ENCODE results near the gene ATP10B. TPM values are rescaled to one million over a fixed set of nuclear protein-coding genes. Genes with fewer than 3 reads are reported as not detected.

ATP10B gene
- total and polyA plus RNA-seq, 2 of the 8 experiments (the other 6 are each of a cell fraction or from before 2014, with no cell fraction given), result 0.06 to 0.11 TPM

GRCh38 chr5:160637357-160638090, 214.5 kb downstream of the ATP10B start:
- CTCF ChIA-PET (ENCODE audit: partially characterized antibody), result interaction anchor here (1.2 kb wide), 1 partner anchor 11 kb away, joined by 5 read pairs; no protein-coding TSS in a partner anchor
- Histone ChIP-seq H3K36me3 (ENCODE audit: control insufficient read depth in 2 of 4, insufficient read depth in 4 of 4, low read length in 3 of 4) (no peaks in the 10 kb centered on the region), H3K4me1 (replicated peaks in 1 of 4; ENCODE audit: control insufficient read depth in 3 of 4, insufficient read depth in 4 of 4, low read length in 3 of 4) (no peaks in the 10 kb centered on the region), H2BK12ac (ENCODE audit: low read depth, low read length) (no peak overlapping the region), H3K4ac (replicated peaks; ENCODE audit: insufficient read length, low read depth, low read length) (no peak overlapping the region), H2BK15ac (ENCODE audit: low read length) (no peak overlapping the region), H3K14ac (ENCODE audit: insufficient read length) (no peak overlapping the region), H3K4me3 (ENCODE audit: extremely low read depth in 1 of 4, insufficient read depth in 2 of 4, low read depth in 3 of 4, low read length in 4 of 4) (no peak overlapping the region), H2BK20ac (ENCODE audit: low read length) (no peak overlapping the region), H3K18ac (ENCODE audit: extremely low read depth, low read length) (no peak overlapping the region), H2BK120ac (replicated peaks; ENCODE audit: low read depth, low read length) (no peak overlapping the region), H3K27ac (ENCODE audit: low read depth, low read length) (no peak overlapping the region), H3K23ac (ENCODE audit: insufficient read length) (no peak overlapping the region), H4K20me1 (replicated peaks in 1 of 2; ENCODE audit: control insufficient read depth in 1 of 2, insufficient read depth in 2 of 2, low read length in 2 of 2) (no peaks in the 10 kb centered on the region), H4K91ac (replicated peaks; ENCODE audit: insufficient read length, low read length) (no peak overlapping the region), H2AK5ac (ENCODE audit: low read depth, low read length) (no peak overlapping the region), H3K79me1 (ENCODE audit: low read depth, low read length) (no peaks in the 10 kb centered on the region), H4K8ac (ENCODE audit: extremely low read depth, insufficient read depth, low read length) (no peak overlapping the region), H3K23me2 (ENCODE audit: low read depth, low read length) (peaks cover 7% of the 10 kb centered on the region; the same call in 1 of the 2 replicates), H3K4me2 (ENCODE audit: insufficient read depth in 1 of 2, low read depth in 2 of 2, low read length in 2 of 2) (no peak overlapping the region), H3K56ac (replicated peaks; ENCODE audit: insufficient read length, low read depth, low read length) (peak overlapping the region; percentile 19), H3K27me3 (replicated peaks in 1 of 4; ENCODE audit: control insufficient read depth in 3 of 4, extremely low read depth in 1 of 4, insufficient read depth in 3 of 4, low read length in 3 of 4) (no peaks in the 10 kb centered on the region), H3K79me2 (ENCODE audit: control insufficient read depth in 1 of 2, insufficient read depth in 2 of 2, low read length in 2 of 2) (no peaks in the 10 kb centered on the region), H2AFZ (ENCODE audit: low read length) (no peak overlapping the region), H2BK5ac (ENCODE audit: low read depth, low read length) (no peak overlapping the region), H3K9me3 (ENCODE audit: insufficient read depth in 2 of 2, low read depth in 1 of 2, low read length in 1 of 2) (no peaks in the 10 kb centered on the region), H4K5ac (ENCODE audit: insufficient read length, low read depth, low read length) (no peak overlapping the region), H3K9ac (replicated peaks in 1 of 4; ENCODE audit: extremely low read depth in 1 of 4, low read depth in 3 of 4, low read length in 3 of 4) (no peak overlapping the region)
- TF ChIP-seq MAX (IDR thresholded peaks at IDR 0.05), result no peak
- TF ChIP-seq KDM4A (IDR thresholded peaks at IDR 0.05; ENCODE audit: low read depth, low read length, severe bottlenecking), result no peak
- no peak for TF ChIP-seq CHD1 (IDR thresholded peaks at IDR 0.05; ENCODE audit: low read depth, low read length)
- TF ChIP-seq, protein P1, sequence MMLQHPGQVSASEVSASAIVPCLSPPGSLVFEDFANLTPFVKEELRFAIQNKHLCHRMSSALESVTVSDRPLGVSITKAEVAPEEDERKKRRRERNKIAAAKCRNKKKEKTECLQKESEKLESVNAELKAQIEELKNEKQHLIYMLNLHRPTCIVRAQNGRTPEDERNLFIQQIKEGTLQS (IDR thresholded peaks at IDR 0.05; ENCODE audit: insufficient read depth, low read depth, low read length), result no peak
- no peak for TF ChIP-seq MAFK (IDR thresholded peaks at IDR 0.05; ENCODE audit: low read depth, low read length)
- TF ChIP-seq HDAC6 (IDR thresholded peaks at IDR 0.05; ENCODE audit: low read depth, low read length), result no peak
- no peak for TF ChIP-seq CHD2 (IDR thresholded peaks at IDR 0.05; ENCODE audit: low read length)
- DNase-seq (ENCODE audit: low read depth in 1 of 2, low spot score in 2 of 2), result no peak
- no peak for FAIRE-seq
- 90% methylated on average over 4 of the region's 4 CpGs; no CpG with 5 or more reads in 1 of the 2 experiments for WGBS, 2 experiments (ENCODE audit: extremely low coverage in 1 of 2, insufficient coverage in 1 of 2, insufficient read length in 1 of 2, insufficient replicate concordance in 2 of 2, low coverage in 1 of 2, low lambda C conversion rate in 2 of 2, missing lambda C conversion rate in 1 of 2)
- POLR2A ChIA-PET (ENCODE audit: partially characterized antibody), result interaction anchor here (0.6 kb wide), 1 partner anchor 355 kb away, joined by 3 read pairs; no protein-coding TSS in a partner anchor

Data from H1 (cell line).